SHP77 treated with DMSO at 0.1 percent for 48 hours (cell line): Measurements from ENCODE around the gene ATP2A3.

Source experiments
- DNase-seq: peaks from one replicate; lab custom pipeline; 2025; lab: John Stamatoyannopoulos, UW

The ATP2A3 gene

GRCh38 chr17:3926860-3927627, 37.2 kb downstream of the ATP2A3 start:
- no peak for DNase-seq

GRCh38 chr17:3925684-3926485, 38.4 kb downstream of the ATP2A3 start:
- DNase-seq = no peak

- DNase-seq = no peak
Measured at GRCh38 chr17:3924512-3925350, 39.5 kb downstream of the ATP2A3 start.

- DNase-seq = no peak
Measured at GRCh38 chr17:3923466-3924190, 40.6 kb downstream of the ATP2A3 start.

- no peak for DNase-seq
Measured at GRCh38 chr17:3922765-3923164, 41.5 kb downstream of the ATP2A3 start.

- no peak for DNase-seq
Measured at GRCh38 chr17:3921502-3922319, 42.5 kb downstream of the ATP2A3 start.

- peak; percentile 26 for DNase-seq
Measured at GRCh38 chr17:3921006-3921405, 43.2 kb downstream of the ATP2A3 start.

GRCh38 chr17:3919123-3919624, 45.1 kb downstream of the ATP2A3 start:
- DNase-seq = no peak

GRCh38 chr17:3918372-3919122, 45.7 kb downstream of the ATP2A3 start:
- DNase-seq = no peak

- no peak for DNase-seq
Measured at GRCh38 chr17:3917391-3917931, 46.8 kb downstream of the ATP2A3 start.

- DNase-seq = no peak
Measured at GRCh38 chr17:3916825-3917224, 47.4 kb downstream of the ATP2A3 start.

- no peak for DNase-seq
Measured at GRCh38 chr17:3915995-3916696, 48.1 kb downstream of the ATP2A3 start, which contains the start of gene P2RX1. Gene P2RX1, minus strand, starts transcription at chr17:3916465. Its CDS starts 240 bp downstream, at chr17:3916225.

GRCh38 chr17:3915581-3915994, 48.6 kb downstream of the ATP2A3 start:
- DNase-seq = no peak

GRCh38 chr17:3914312-3914670, 49.9 kb downstream of the ATP2A3 start:
- DNase-seq = no peak

- DNase-seq = peak; percentile 53
Measured at GRCh38 chr17:3913531-3914311, 50.5 kb downstream of the ATP2A3 start.

- DNase-seq = no peak
Measured at GRCh38 chr17:3912827-3913226, 51.4 kb downstream of the ATP2A3 start.

GRCh38 chr17:3911271-3912053, 52.8 kb downstream of the ATP2A3 start:
- DNase-seq = peak; percentile 62
